Stomach (tissue), 4 donors: ENCODE measurements around the gene NTF4.

Experiments used
- POLR2AphosphoS5 ChIP-seq, 3 donors: sonication (generic); formaldehyde crosslinking; IDR thresholded peaks; one replicate each; pipeline ENCODE4 v1.6.1; 2016; ENCODE audit warnings: antibody characterized with exemption in 3 of 3
- TF ChIP-seq, protein P1 (sequence below), 7 experiments: fragments of 450-650 bp in 4 of 7; fragments of 200-600 bp in 3 of 7; sonication (generic) in 3 of 7; IDR thresholded peaks; one replicate each; pipeline ENCODE4 v1.5.1; 2016 to 2019; ENCODE audit warnings: antibody characterized with exemption in 7 of 7, control low read depth in 2 of 7, mild to moderate bottlenecking in 1 of 7

DNA sequence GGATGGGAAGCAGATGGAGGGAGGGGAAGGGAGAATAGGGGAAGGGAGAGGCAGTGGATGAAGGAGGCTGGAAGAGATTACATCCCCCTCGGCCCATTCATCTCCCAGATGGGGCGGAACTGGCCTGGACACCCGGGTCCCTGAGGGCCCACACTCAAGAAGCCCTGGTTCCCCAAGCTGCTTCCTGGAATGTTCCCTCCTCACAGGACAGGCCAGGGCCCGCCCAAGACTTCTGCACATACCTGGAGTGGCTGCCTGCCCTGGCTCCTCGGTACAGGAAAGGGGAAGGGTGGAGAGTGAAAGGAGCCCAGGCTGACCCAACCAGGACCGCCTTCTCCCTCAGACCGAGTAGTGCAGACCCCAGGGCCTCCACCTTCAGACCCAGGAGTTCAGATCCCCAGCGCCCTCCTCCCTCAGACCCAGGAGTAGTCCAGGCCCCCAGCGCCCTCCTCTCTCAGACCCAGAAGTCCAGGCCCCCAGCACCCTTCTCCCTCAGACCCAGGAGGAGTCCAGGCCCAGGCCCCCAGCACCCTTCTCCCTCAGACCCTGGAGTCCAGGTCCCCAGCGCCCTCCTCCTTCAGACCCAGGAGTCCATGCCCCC lies 489 bp downstream of the NTF4 start:
- TF ChIP-seq, protein P1, sequence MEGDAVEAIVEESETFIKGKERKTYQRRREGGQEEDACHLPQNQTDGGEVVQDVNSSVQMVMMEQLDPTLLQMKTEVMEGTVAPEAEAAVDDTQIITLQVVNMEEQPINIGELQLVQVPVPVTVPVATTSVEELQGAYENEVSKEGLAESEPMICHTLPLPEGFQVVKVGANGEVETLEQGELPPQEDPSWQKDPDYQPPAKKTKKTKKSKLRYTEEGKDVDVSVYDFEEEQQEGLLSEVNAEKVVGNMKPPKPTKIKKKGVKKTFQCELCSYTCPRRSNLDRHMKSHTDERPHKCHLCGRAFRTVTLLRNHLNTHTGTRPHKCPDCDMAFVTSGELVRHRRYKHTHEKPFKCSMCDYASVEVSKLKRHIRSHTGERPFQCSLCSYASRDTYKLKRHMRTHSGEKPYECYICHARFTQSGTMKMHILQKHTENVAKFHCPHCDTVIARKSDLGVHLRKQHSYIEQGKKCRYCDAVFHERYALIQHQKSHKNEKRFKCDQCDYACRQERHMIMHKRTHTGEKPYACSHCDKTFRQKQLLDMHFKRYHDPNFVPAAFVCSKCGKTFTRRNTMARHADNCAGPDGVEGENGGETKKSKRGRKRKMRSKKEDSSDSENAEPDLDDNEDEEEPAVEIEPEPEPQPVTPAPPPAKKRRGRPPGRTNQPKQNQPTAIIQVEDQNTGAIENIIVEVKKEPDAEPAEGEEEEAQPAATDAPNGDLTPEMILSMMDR (IDR thresholded peaks at IDR 0.05) = no peak
- TF ChIP-seq POLR2AphosphoS5 (IDR thresholded peaks at IDR 0.05) = no peak
